PC-9 (cell line): ENCODE data around the gene ZNF345. TPM values are rescaled to one million over a fixed set of nuclear protein-coding genes. Genes with fewer than 3 reads are reported as not detected.

Source experiments
- BruUV-seq: library from RNA; stranded (reverse); fragments of 400-500 nt; replicated peaks from 2 replicates; lab custom pipeline; 2021; lab: Mats Ljungman, UMichigan
- CTCF ChIA-PET: fragments of 300-600 bp; sonication (Branson Sonifier 250); formaldehyde crosslinking; loops from one replicate; lab custom pipeline; 2022; ENCODE audit warnings: antibody characterized with exemption; lab: Charles Lee
- POLR2A ChIA-PET: fragments of 300-600 bp; sonication (Branson Sonifier 250); formaldehyde crosslinking; loops from one replicate; lab custom pipeline; 2022; ENCODE audit warnings: antibody characterized with exemption; ENCODE audit not compliant: unreplicated experiment; lab: Charles Lee
- DNase-seq, 2 experiments: peaks; one replicate each; pipeline versions ENCODE4 v3.0.0 to v3.0.0-alpha.2; 2015 to 2022; ENCODE audit warnings: mixed read lengths in 1 of 2
- H2AFZ ChIP-seq: fragments of 200-600 bp; sonication (generic); 2 replicates; pipeline ENCODE4 v1.8.1; 2017; ENCODE audit warnings: antibody characterized with exemption
- H3F3A ChIP-seq: fragments of 200-600 bp; sonication (generic); 2 replicates; pipeline ENCODE4 v1.8.1; 2017; ENCODE audit warnings: antibody characterized with exemption, mild to moderate bottlenecking, low read depth; ENCODE audit not compliant: insufficient read depth
- H3K27ac ChIP-seq: fragments of 200-600 bp; sonication (generic); 2 replicates; pipeline ENCODE4 v1.6.1; 2016; ENCODE audit warnings: mixed run types
- H3K27me3 ChIP-seq: fragments of 200-600 bp; sonication (generic); 2 replicates; pipeline ENCODE4 v1.6.1; 2016; ENCODE audit warnings: low read depth, mixed run types; ENCODE audit not compliant: insufficient read depth
- H3K36me3 ChIP-seq: fragments of 200-600 bp; sonication (generic); 2 replicates; pipeline ENCODE4 v1.6.1; 2016; ENCODE audit warnings: low read depth, mixed run types
- H3K4me1 ChIP-seq: fragments of 200-600 bp; sonication (generic); replicated peaks from 2 replicates; pipeline ENCODE4 v1.6.1; 2016; ENCODE audit warnings: mixed run types; ENCODE audit not compliant: insufficient read depth
- H3K4me2 ChIP-seq: fragments of 200-600 bp; sonication (generic); 2 replicates; pipeline ENCODE4 v1.6.1; 2017; ENCODE audit warnings: mixed run types
- H3K4me3 ChIP-seq: fragments of 200-600 bp; sonication (generic); 2 replicates; pipeline ENCODE4 v1.6.1; 2016; ENCODE audit warnings: mixed run types
- H3K79me2 ChIP-seq: fragments of 200-600 bp; sonication (generic); 2 replicates; pipeline ENCODE4 v1.6.1; 2017; ENCODE audit warnings: low read depth, mixed run types
- H3K9me2 ChIP-seq: fragments of 200-600 bp; sonication (generic); 2 replicates; pipeline ENCODE4 v1.8.1; 2017; ENCODE audit warnings: mild to moderate bottlenecking; ENCODE audit not compliant: insufficient read depth
- H3K9me3 ChIP-seq: fragments of 200-600 bp; sonication (generic); 2 replicates; pipeline ENCODE4 v1.8.1; 2016; ENCODE audit warnings: low read depth; ENCODE audit not compliant: insufficient read depth
- H4K20me1 ChIP-seq: fragments of 200-600 bp; sonication (generic); 2 replicates; pipeline ENCODE4 v1.8.1; 2017; ENCODE audit not compliant: insufficient read depth
- EZH2 ChIP-seq: fragments of 200-600 bp; sonication (generic); IDR thresholded peaks from 2 replicates; pipeline ENCODE4 v1.8.0; 2017; ENCODE audit warnings: antibody characterized with exemption, low read depth
- intact Hi-C: fragments of 100-400 bp; cut with micrococcal nuclease; formaldehyde crosslinking; loops from one replicate; pipeline ENCODE4 v1.10.0; 2022; ENCODE audit not compliant: unreplicated experiment
- total RNA-seq: library from RNA; stranded (reverse); gene quantifications from 2 replicates; pipeline ENCODE4 v1.2.3, GENCODE V29; 2021
- TF ChIP-seq, protein P1 (sequence below): fragments of 200-600 bp; sonication (generic); conservative IDR thresholded peaks from 2 replicates; pipeline ENCODE4 v1.6.1; 2017; ENCODE audit warnings: mixed run types, antibody characterized with exemption, mild to moderate bottlenecking, moderate library complexity

The ZNF345 gene
- total RNA-seq, 1 experiment from 2014 or later = 8.2 TPM

DNA sequence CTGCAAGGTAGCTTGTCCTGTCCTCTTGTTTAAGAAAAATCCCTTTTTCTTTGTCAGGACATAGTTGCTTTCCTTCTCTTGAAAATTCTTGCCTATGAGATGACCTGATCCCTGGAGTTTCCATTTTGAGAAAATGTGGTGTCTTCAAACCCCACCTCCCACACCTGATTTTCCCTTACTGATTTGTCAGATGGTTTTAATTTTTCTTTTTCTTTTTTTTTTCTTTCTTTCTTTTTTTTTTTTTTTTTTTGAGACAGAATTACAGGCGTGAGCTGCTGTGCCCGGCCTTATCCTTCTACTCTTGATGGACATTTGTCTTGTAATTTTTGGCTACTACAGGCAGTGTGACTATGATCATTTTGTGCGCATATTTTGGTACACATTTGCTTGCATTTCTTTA lies 1.2 kb downstream of the ZNF345 start:
- Histone ChIP-seq H3K79me2 (peaks cover 11% of the 10 kb centered on the region), H3K4me3 (peak overlapping the region; percentile 98; the same call in 1 of the 2 replicates), H3K36me3 (peaks cover 46% of the 10 kb centered on the region), H3K27ac (no peak overlapping the region), H3K27me3 (no peaks in the 10 kb centered on the region), H3F3A (no peaks in the 10 kb centered on the region), H3K4me1 (peaks cover 11% of the 10 kb centered on the region; the same call in 1 of the 2 replicates), H4K20me1 (no peaks in the 10 kb centered on the region), H3K4me2 (peak overlapping the region; percentile 95), H2AFZ (no peak overlapping the region), H3K9me2 (no peaks in the 10 kb centered on the region), H3K9me3 (peaks cover 44% of the 10 kb centered on the region)
- no peak for DNase-seq
- intact Hi-C loops = loop anchor here (2.0 kb wide), 2 partner anchors 65 to 79 kb away; partner anchors contain the start of genes ZNF568, ZNF829 and ZNF850
- ChIA-PET POLR2A (no interaction called here), CTCF (no interaction called here)
- TF ChIP-seq EZH2 = no peak
- TF ChIP-seq, protein P1, sequence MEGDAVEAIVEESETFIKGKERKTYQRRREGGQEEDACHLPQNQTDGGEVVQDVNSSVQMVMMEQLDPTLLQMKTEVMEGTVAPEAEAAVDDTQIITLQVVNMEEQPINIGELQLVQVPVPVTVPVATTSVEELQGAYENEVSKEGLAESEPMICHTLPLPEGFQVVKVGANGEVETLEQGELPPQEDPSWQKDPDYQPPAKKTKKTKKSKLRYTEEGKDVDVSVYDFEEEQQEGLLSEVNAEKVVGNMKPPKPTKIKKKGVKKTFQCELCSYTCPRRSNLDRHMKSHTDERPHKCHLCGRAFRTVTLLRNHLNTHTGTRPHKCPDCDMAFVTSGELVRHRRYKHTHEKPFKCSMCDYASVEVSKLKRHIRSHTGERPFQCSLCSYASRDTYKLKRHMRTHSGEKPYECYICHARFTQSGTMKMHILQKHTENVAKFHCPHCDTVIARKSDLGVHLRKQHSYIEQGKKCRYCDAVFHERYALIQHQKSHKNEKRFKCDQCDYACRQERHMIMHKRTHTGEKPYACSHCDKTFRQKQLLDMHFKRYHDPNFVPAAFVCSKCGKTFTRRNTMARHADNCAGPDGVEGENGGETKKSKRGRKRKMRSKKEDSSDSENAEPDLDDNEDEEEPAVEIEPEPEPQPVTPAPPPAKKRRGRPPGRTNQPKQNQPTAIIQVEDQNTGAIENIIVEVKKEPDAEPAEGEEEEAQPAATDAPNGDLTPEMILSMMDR = no peak
- no TSS peak for BruUV-seq

DNA sequence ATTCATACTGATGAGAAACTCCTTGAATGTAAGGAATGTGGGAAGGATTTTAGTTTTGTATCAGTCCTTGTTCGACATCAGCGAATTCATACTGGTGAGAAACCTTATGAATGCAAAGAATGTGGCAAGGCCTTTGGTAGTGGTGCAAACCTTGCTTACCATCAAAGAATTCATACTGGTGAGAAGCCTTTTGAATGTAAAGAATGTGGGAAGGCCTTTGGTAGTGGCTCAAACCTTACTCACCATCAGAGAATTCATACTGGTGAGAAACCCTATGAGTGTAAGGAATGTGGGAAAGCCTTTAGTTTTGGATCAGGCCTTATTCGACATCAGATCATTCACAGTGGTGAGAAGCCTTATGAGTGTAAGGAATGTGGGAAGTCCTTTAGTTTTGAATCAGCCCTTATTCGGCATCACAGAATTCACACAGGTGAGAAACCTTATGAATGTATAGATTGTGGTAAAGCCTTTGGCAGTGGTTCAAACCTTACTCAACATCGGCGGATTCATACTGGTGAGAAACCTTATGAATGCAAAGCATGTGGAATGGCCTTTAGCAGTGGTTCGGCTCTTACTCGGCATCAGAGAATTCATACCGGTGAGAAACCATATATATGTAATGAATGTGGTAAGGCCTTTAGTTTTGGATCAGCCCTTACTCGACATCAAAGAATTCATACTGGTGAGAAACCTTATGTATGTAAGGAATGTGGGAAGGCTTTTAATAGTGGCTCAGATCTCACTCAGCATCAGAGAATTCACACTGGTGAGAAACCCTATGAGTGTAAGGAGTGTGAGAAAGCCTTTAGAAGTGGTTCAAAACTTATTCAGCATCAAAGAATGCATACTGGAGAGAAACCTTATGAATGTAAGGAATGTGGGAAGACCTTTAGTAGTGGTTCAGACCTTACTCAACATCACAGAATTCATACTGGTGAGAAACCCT lies 26.6 kb downstream of the ZNF345 start:
- ChIA-PET POLR2A (no interaction called here), CTCF (no interaction called here)
- no peak overlapping the region for H3K4me3 ChIP-seq
- BruUV-seq = no TSS peak
- no peaks in the 10 kb centered on the region for H3K4me1 ChIP-seq
- DNase-seq = no peak
- H3K27me3 ChIP-seq = no peaks in the 10 kb centered on the region
- H3K27ac ChIP-seq = no peak overlapping the region
- TF ChIP-seq, protein P1 = no peak
- no peak for TF ChIP-seq EZH2
- H2AFZ ChIP-seq = no peak overlapping the region
- H3F3A ChIP-seq = no peaks in the 10 kb centered on the region
- H3K36me3 ChIP-seq = peaks cover 20% of the 10 kb centered on the region
- intact Hi-C loops = no loop called here
- H3K9me3 ChIP-seq = peaks cover 75% of the 10 kb centered on the region
- H3K79me2 ChIP-seq = no peaks in the 10 kb centered on the region
- H3K4me2 ChIP-seq = no peak overlapping the region
- H4K20me1 ChIP-seq = no peaks in the 10 kb centered on the region
- H3K9me2 ChIP-seq = no peaks in the 10 kb centered on the region

DNA sequence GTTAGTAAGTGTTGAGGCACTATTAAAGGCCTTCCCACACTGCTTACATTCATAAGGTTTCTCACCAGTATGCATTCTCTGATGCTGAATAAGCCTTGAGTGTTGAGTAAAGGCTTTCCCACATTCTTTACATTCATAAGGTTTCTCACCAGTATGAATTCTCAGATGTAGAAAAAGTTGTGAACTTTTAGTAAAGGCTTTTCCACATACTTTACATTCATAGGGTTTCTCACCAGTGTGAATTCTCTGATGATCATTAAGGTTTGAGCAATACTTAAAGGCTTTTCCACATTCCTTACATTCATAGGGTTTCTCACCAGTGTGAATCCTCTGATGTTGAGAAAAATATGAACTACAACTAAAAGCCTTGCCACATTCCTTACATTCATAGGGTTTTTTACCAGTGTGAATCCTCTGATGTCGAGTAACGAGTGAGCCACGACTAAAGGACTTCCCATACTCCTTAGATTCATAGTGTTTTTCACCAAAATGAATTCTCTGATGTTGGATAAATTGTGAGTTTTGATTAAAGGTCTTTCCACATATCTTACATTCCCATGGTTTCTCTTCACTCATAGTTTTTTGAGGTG lies 41.2 kb downstream of the ZNF345 start:
- H3K27ac ChIP-seq = no peak overlapping the region
- peaks cover 51% of the 10 kb centered on the region for H3K36me3 ChIP-seq
- intact Hi-C loops = no loop called here
- H4K20me1 ChIP-seq = no peaks in the 10 kb centered on the region
- TF ChIP-seq, protein P1 = no peak
- TF ChIP-seq EZH2 = no peak
- H3K9me2 ChIP-seq = no peaks in the 10 kb centered on the region
- no peak for DNase-seq
- H3K4me3 ChIP-seq = no peak overlapping the region; the same call in 1 of the 2 replicates
- no peak overlapping the region for H3K4me2 ChIP-seq
- H3K9me3 ChIP-seq = peaks cover 69% of the 10 kb centered on the region
- ChIA-PET CTCF (no interaction called here), POLR2A (no interaction called here)
- no peaks in the 10 kb centered on the region for H3K4me1 ChIP-seq
- no peaks in the 10 kb centered on the region for H3K27me3 ChIP-seq
- no peaks in the 10 kb centered on the region for H3K79me2 ChIP-seq
- no peak overlapping the region for H2AFZ ChIP-seq
- no TSS peak for BruUV-seq
- peaks cover 4% of the 10 kb centered on the region; the same call in 1 of the 2 replicates for H3F3A ChIP-seq
